HEK293 (cell line): ENCODE measurements around the gene MCAT.

Source experiments
- CTCF ChIA-PET: fragments of 350-600 bp; formaldehyde crosslinking; extraction: SDS; loops from one replicate; lab custom pipeline; 2021; ENCODE audit warnings: antibody characterized with exemption; lab: Yijun Ruan, JAX
- POLR2A ChIA-PET: fragments of 300-600 bp; formaldehyde crosslinking; extraction: SDS; loops from one replicate; lab custom pipeline; 2020; ENCODE audit warnings: antibody characterized with exemption, inconsistent platforms; lab: Yijun Ruan, JAX
- H3K27ac ChIP-seq: fragments of 200-500 bp; sonication (Bioruptor generic); 2 replicates; pipeline ENCODE4 v1.5.1; 2014; ENCODE audit warnings: low read depth, low read length, control low read depth, inconsistent platforms; ENCODE audit errors: extremely low read depth
- H3K36me3 ChIP-seq, 2 experiments: fragments of 200-500 bp in 1 of 2; sonication (Bioruptor generic) in 1 of 2; 1 replicate in 1 of 2; 2 replicates in 1 of 2; pipeline ENCODE4 v1.5.1; 2014 to 2017; ENCODE audit warnings: inconsistent platforms in 2 of 2, low read length in 2 of 2; ENCODE audit not compliant: control insufficient read depth in 2 of 2, insufficient read depth in 1 of 2
- H3K4me1 ChIP-seq: fragments of 200-500 bp; sonication (Bioruptor generic); 2 replicates; pipeline ENCODE4 v1.5.1; 2014; ENCODE audit warnings: mild to moderate bottlenecking, low read length, inconsistent platforms; ENCODE audit not compliant: control insufficient read depth, insufficient read depth
- H3K4me3 ChIP-seq: 2 replicates; pipeline ENCODE4 v1.5.1; 2011; ENCODE audit warnings: low read depth, mild to moderate bottlenecking, control low read depth, low read length, moderate library complexity
- H3K9me3 ChIP-seq: fragments of 200-500 bp; sonication (Bioruptor generic); 2 replicates; pipeline ENCODE4 v1.5.1; 2014; ENCODE audit warnings: low read depth, low read length, inconsistent platforms; ENCODE audit not compliant: control insufficient read depth, insufficient read depth
- EGR2 ChIP-seq: fragments of 450-650 bp; formaldehyde crosslinking; IDR thresholded peaks from 2 replicates; pipeline ENCODE4 v1.5.1; 2016; ENCODE audit warnings: low read depth, missing biosample characterization, missing genetic modification characterization
- GLIS1 ChIP-seq: fragments of 450-650 bp; formaldehyde crosslinking; IDR thresholded peaks from 2 replicates; pipeline ENCODE4 v1.5.1; 2016; ENCODE audit warnings: missing biosample characterization, missing genetic modification characterization
- KLF1 ChIP-seq: fragments of 450-650 bp; formaldehyde crosslinking; IDR thresholded peaks from 2 replicates; pipeline ENCODE4 v1.5.1; 2016; ENCODE audit warnings: missing biosample characterization, missing genetic modification characterization
- YY2 ChIP-seq: fragments of 450-650 bp; formaldehyde crosslinking; IDR thresholded peaks from 2 replicates; pipeline ENCODE4 v1.5.1; 2016; ENCODE audit warnings: missing biosample characterization, missing genetic modification characterization
- ZFHX2 ChIP-seq: fragments of 450-650 bp; formaldehyde crosslinking; conservative IDR thresholded peaks from 2 replicates; pipeline ENCODE4 v1.5.1; 2016; ENCODE audit warnings: missing biosample characterization, missing genetic modification characterization
- ZNF132 ChIP-seq: fragments of 450-650 bp; formaldehyde crosslinking; IDR thresholded peaks from 2 replicates; pipeline ENCODE4 v1.5.1; 2017; ENCODE audit warnings: missing biosample characterization, missing genetic modification characterization, borderline replicate concordance
- ZNF19 ChIP-seq: fragments of 450-650 bp; formaldehyde crosslinking; IDR thresholded peaks from 2 replicates; pipeline ENCODE4; 2016; ENCODE audit warnings: missing biosample characterization, missing genetic modification characterization, low read depth
- ZNF211 ChIP-seq: fragments of 450-650 bp; formaldehyde crosslinking; IDR thresholded peaks from 2 replicates; pipeline ENCODE4 v1.5.1; 2016; ENCODE audit warnings: low read depth, missing biosample characterization, missing genetic modification characterization
- ZNF223 ChIP-seq: fragments of 450-650 bp; formaldehyde crosslinking; IDR thresholded peaks from 2 replicates; pipeline ENCODE4 v1.5.1; 2016; ENCODE audit warnings: missing biosample characterization, missing genetic modification characterization
- ZNF423 ChIP-seq: fragments of 450-650 bp; formaldehyde crosslinking; IDR thresholded peaks from 2 replicates; pipeline ENCODE4 v1.5.1; 2016; ENCODE audit warnings: missing biosample characterization, missing genetic modification characterization
- ZNF555 ChIP-seq: fragments of 450-650 bp; formaldehyde crosslinking; conservative IDR thresholded peaks from 2 replicates; pipeline ENCODE4 v1.5.1; 2017; ENCODE audit warnings: missing biosample characterization, mild to moderate bottlenecking, missing genetic modification characterization, inconsistent platforms
- ZNF558 ChIP-seq: fragments of 450-650 bp; formaldehyde crosslinking; IDR thresholded peaks from 2 replicates; pipeline ENCODE4 v1.5.1; 2016; ENCODE audit warnings: missing biosample characterization, missing genetic modification characterization
- ZNF623 ChIP-seq: fragments of 450-650 bp; formaldehyde crosslinking; IDR thresholded peaks from 2 replicates; pipeline ENCODE4 v1.5.1; 2016; ENCODE audit warnings: missing biosample characterization, missing genetic modification characterization
- TF ChIP-seq, protein P1 (sequence below): fragments of 450-650 bp; formaldehyde crosslinking; conservative IDR thresholded peaks from 2 replicates; pipeline ENCODE4 v1.5.1; 2016; ENCODE audit warnings: low read depth, missing biosample characterization, missing genetic modification characterization
- TF ChIP-seq, protein P2 (sequence below): fragments of 450-650 bp; formaldehyde crosslinking; IDR thresholded peaks from 2 replicates; pipeline ENCODE4 v1.5.1; 2016; ENCODE audit warnings: missing biosample characterization, missing genetic modification characterization

Gene MCAT

DNA sequence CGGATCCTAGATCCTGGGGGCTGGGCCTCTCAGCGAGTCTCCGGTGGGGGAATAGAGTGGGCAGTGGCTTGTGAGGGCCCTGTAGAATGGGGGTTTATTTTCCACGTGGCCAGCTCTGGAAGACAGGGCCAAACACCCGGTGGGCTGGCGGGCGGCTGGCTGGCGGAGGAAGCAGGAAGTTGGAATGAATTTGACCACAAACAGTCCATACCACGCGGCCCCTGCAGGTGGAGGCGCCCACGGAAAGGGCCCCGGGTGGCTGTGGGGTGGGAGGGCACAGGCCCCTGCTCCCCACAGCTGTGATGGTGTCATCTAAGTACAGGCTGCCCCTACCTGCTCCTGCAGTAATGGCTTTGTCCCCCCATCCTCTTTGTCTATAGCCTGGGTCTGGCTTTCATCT lies 15.1 kb downstream of the MCAT start:
- ChIA-PET CTCF (interaction anchor here (1.2 kb wide), 1 partner anchor 101 kb away, joined by 7 read pairs; no protein-coding TSS in a partner anchor), POLR2A (interaction anchor here (1.9 kb wide), 1 partner anchor 15 kb away, joined by 6 read pairs; the partner anchor contains the start of gene MCAT)
- TF ChIP-seq ZFHX2 (tag by site-specific recombination) (peak; percentile 43; the same call in 1 of the 2 replicates), ZNF19 (tag by site-specific recombination) (no peak), EGR2 (tag by site-specific recombination) (peak; percentile 43; the same call in 1 of the 2 replicates), ZNF211 (no peak)
- Histone ChIP-seq H3K9me3 (no peaks in the 10 kb centered on the region), H3K36me3 (peaks cover 4 to 23% of the 10 kb centered on the region in 2 experiments; a peak in 2 of 3 replicates), H3K4me1 (peaks cover 3% of the 10 kb centered on the region), H3K27ac (peak overlapping the region; percentile 11; the same call in 1 of the 2 replicates), H3K4me3 (no peak overlapping the region)

DNA sequence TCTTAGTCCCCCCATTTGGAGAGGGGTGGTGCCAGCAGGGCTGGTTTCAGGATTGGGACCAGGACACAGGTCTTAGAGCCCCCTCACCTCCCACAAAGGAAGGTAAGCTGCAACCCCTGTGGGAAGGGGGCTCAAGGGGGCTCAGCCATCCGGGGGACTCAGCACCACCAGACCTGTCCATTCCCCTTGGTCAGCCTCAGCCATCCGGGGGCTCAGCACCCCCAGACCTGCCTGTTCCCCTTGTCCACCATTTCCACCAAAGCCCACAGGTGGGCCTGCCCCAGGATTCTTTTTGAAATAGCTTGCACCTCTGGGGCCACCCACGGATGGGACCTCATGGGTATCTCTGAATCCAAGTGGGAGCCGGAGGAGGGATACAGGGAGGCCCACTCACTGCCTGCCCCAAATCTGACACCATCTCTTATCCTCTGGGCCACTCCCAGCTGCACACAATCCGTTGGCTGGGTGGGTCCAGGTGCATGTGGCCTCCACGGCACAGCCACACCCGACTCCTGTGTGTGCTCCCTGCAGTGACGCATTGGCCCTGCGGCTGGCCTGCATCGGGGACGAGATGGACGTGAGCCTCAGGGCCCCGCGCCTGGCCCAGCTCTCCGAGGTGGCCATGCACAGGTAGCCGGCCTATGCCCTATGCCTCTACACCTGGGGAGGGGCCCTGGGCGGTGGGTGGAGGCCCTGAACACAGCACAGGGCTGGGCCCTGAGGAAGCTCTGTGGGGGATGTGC lies 15.9 kb downstream of the MCAT start:
- CTCF ChIA-PET, result interaction anchor here (0.5 to 1.7 kb wide), 4 partner anchors 8 to 102 kb away, joined by 3 to 7 read pairs (median 6); no protein-coding TSS in a partner anchor
- no peak overlapping the region for H3K4me3 ChIP-seq
- TF ChIP-seq ZNF558 (tag by site-specific recombination) (no peak), ZNF132 (tag by site-specific recombination) (no peak), ZNF211 (no peak), ZNF623 (tag by site-specific recombination) (no peak), ZFHX2 (tag by site-specific recombination) (peak; percentile 38; the same call in 1 of the 2 replicates), KLF1 (tag by site-specific recombination) (peak; percentile 99), YY2 (tag by site-specific recombination) (no peak), ZNF555 (no peak), GLIS1 (peak; percentile 32; the same call in 1 of the 2 replicates), ZNF423 (tag by site-specific recombination) (no peak), ZNF223 (tag by site-specific recombination) (no peak)
- TF ChIP-seq, protein P1, sequence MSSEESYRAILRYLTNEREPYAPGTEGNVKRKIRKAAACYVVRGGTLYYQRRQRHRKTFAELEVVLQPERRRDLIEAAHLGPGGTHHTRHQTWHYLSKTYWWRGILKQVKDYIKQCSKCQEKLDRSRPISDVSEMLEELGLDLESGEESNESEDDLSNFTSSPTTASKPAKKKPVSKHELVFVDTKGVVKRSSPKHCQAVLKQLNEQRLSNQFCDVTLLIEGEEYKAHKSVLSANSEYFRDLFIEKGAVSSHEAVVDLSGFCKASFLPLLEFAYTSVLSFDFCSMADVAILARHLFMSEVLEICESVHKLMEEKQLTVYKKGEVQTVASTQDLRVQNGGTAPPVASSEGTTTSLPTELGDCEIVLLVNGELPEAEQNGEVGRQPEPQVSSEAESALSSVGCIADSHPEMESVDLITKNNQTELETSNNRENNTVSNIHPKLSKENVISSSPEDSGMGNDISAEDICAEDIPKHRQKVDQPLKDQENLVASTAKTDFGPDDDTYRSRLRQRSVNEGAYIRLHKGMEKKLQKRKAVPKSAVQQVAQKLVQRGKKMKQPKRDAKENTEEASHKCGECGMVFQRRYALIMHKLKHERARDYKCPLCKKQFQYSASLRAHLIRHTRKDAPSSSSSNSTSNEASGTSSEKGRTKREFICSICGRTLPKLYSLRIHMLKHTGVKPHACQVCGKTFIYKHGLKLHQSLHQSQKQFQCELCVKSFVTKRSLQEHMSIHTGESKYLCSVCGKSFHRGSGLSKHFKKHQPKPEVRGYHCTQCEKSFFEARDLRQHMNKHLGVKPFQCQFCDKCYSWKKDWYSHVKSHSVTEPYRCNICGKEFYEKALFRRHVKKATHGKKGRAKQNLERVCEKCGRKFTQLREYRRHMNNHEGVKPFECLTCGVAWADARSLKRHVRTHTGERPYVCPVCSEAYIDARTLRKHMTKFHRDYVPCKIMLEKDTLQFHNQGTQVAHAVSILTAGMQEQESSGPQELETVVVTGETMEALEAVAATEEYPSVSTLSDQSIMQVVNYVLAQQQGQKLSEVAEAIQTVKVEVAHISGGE, result no peak
- TF ChIP-seq, protein P2, sequence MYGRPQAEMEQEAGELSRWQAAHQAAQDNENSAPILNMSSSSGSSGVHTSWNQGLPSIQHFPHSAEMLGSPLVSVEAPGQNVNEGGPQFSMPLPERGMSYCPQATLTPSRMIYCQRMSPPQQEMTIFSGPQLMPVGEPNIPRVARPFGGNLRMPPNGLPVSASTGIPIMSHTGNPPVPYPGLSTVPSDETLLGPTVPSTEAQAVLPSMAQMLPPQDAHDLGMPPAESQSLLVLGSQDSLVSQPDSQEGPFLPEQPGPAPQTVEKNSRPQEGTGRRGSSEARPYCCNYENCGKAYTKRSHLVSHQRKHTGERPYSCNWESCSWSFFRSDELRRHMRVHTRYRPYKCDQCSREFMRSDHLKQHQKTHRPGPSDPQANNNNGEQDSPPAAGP (tag by site-specific recombination), result peak; percentile 46; the same call in 1 of the 2 replicates
- peaks cover 3% of the 10 kb centered on the region for H3K4me1 ChIP-seq
- POLR2A ChIA-PET, result interaction anchor here (0.6 to 2.2 kb wide), 4 partner anchors 16 to 60 kb away, joined by 3 to 7 read pairs (median 6); partner anchors contain the start of genes MCAT and TTLL12
- H3K27ac ChIP-seq, result no peak overlapping the region
- peaks cover 4 to 15% of the 10 kb centered on the region in 2 experiments; a peak in 2 of 3 replicates for H3K36me3 ChIP-seq
- no peaks in the 10 kb centered on the region for H3K9me3 ChIP-seq
